RKO (cell line): Measurements from ENCODE around the gene CTTNBP2NL.

Experiments used
- DNase-seq: peaks from one replicate; pipeline ENCODE4 v3.0.0-alpha.2; 2016; ENCODE audit warnings: low spot score

CTTNBP2NL gene

GRCh38 chr1:112508278-112509004 lies 112.4 kb downstream of the CTTNBP2NL start, which contains the start of gene WNT2B:
Gene WNT2B (plus strand): TSS chr1:112508965. CDS start chr1:112509263, 298 bp downstream.
- DNase-seq = peak; percentile 34

GRCh38 chr1:112509005-112509659 lies 113.1 kb downstream of the CTTNBP2NL start:
- no peak for DNase-seq

GRCh38 chr1:112509660-112510178 lies 113.7 kb downstream of the CTTNBP2NL start:
- DNase-seq = no peak

- no peak for DNase-seq
Measured at GRCh38 chr1:112510340-112510739, 114.3 kb downstream of the CTTNBP2NL start.
